Coronary artery (tissue), 2 donors: Measurements from ENCODE around the gene STRN.

ENCODE experiments used
- DNase-seq: peaks from one replicate; pipeline ENCODE4 v3.0.0-alpha.2; 2017; ENCODE audit warnings: low spot score
- H3K27ac ChIP-seq, 2 donors: fragments of 200-600 bp; sonication (generic); one replicate each; pipeline ENCODE4 v1.5.1; 2016 to 2019
- H3K4me3 ChIP-seq: fragments of 200-600 bp; sonication (generic); 2 replicates; pipeline ENCODE4 v1.5.1; 2016; ENCODE audit warnings: mild to moderate bottlenecking, moderate library complexity
- CTCF ChIP-seq: fragments of 200-600 bp; sonication (generic); IDR thresholded peaks from one replicate; pipeline ENCODE4 v1.5.1; 2019; ENCODE audit warnings: antibody characterized with exemption

The STRN gene

DNA sequence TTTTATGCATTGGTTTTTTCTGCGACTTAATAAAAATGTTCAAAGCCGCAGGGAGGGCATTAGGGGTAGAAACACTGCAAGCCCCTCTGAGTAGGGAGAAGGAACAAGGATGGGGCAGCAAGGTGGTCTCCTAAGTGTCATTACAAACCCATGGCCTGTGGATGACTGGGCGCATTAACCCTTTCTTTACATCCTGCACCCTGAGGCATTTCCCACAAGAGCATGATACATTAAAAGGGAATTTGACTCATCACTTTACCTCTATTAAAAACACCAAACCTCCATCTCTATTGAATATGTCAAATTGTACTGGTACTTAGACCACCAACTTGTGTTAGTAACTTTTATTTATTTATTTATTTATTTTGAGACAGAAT, 157.3 kb downstream of the STRN start:
- no peak for DNase-seq
- Histone ChIP-seq H3K27ac (no peak overlapping the region), H3K4me3 (no peak overlapping the region)
- no peak for TF ChIP-seq CTCF

DNA sequence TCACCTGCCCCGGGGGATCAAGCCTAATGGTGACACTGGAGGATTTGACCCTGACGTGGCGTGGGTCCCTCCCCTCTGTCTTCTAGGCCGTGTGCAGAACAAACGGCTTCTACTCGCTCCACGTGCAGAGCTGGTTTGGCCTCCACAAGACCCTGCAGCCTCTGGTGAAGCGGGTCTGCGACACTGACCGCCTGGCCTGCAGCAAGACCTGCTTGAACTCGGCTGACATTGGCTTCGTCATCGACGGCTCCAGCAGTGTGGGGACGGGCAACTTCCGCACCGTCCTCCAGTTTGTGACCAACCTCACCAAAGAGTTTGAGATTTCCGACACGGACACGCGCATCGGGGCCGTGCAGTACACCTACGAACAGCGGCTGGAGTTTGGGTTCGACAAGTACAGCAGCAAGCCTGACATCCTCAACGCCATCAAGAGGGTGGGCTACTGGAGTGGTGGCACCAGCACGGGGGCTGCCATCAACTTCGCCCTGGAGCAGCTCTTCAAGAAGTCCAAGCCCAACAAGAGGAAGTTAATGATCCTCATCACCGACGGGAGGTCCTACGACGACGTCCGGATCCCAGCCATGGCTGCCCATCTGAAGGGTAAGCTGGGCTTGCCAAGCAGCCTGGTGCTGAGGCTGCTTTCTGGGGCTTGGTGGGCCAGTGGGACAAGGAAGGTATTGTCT, 157.8 kb downstream of the STRN start:
- TF ChIP-seq CTCF: no peak
- no peak for DNase-seq
- H3K27ac ChIP-seq: no peak overlapping the region
- no peak overlapping the region for H3K4me3 ChIP-seq

- Histone ChIP-seq H3K27ac (no peak overlapping the region), H3K4me3 (no peak overlapping the region)
- no peak for TF ChIP-seq CTCF
- no peak for DNase-seq
Observed at GRCh38 chr2:36807223-36807886, 159.0 kb downstream of the STRN start.

- DNase-seq: no peak
- TF ChIP-seq CTCF: no peak
- Histone ChIP-seq H3K27ac (no peak overlapping the region), H3K4me3 (no peak overlapping the region)
Observed at GRCh38 chr2:36805635-36806224, 160.6 kb downstream of the STRN start.

- H3K27ac ChIP-seq: no peak overlapping the region
- H3K4me3 ChIP-seq: no peak overlapping the region
- DNase-seq: no peak
- no peak for TF ChIP-seq CTCF
Observed at GRCh38 chr2:36802952-36803351, 163.4 kb downstream of the STRN start.

DNA sequence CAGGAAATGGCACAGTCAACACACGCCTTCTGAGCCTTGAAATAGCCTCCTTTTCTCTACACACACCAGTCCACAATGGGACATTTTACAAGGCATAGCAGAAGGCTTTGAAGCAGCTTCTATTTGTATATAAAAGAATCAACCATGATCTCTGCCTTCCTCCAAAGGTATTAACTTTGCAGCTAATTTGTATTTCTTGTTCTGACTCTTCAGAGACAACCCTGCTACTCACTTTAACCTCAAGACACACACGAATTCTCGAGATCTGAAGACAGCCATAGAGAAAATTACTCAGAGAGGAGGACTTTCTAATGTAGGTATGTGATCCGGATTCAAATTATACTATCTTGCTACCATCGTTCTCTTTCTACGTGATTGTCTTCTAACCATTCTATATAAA, 165.2 kb downstream of the STRN start:
- no peak overlapping the region for H3K27ac ChIP-seq
- no peak overlapping the region for H3K4me3 ChIP-seq
- no peak for TF ChIP-seq CTCF
- DNase-seq: no peak

DNA sequence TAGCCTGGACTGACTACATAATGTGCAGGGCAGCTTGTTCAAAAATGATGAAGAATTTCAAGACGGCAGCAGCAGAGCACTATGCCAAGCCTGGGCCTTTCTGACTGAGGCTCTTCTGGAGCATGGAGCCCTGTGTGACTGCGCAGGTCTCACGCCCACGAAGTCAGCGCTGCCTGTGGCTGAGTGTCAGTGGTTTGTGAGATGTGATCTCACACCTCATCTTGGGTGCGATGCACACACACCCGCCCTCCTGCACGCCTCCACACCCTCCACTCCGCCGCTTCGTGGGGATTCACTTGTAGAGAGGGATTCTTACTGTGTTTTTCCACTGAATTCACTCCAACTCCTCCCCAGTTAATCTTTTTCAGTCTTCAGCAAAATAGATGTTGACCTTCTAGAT, 166.0 kb downstream of the STRN start:
- H3K4me3 ChIP-seq: no peak overlapping the region
- DNase-seq: no peak
- no peak overlapping the region for H3K27ac ChIP-seq
- no peak for TF ChIP-seq CTCF
